GM15510 (cell line): ENCODE measurements around the gene GPS1.

Experiments used
- POLR2A ChIP-seq: IDR thresholded peaks from 3 replicates; pipeline ENCODE4 v1.6.1; 2011; ENCODE audit warnings: borderline replicate concordance; ENCODE audit not compliant: insufficient read length; ENCODE audit errors: extremely low read depth

GPS1 gene

GRCh38 chr17:82011617-82012187 is 40.0 kb upstream of the GPS1 start:
- no peak for TF ChIP-seq POLR2A

GRCh38 chr17:82012261-82012639 is 39.4 kb upstream of the GPS1 start:
- no peak for TF ChIP-seq POLR2A

- TF ChIP-seq POLR2A = no peak
These were observed 38.9 kb upstream of the GPS1 start for GRCh38 chr17:82012640-82013295.

- TF ChIP-seq POLR2A = no peak
These were observed 38.4 kb upstream of the GPS1 start for GRCh38 chr17:82013341-82013740.

- TF ChIP-seq POLR2A = no peak
These were observed 37.9 kb upstream of the GPS1 start for GRCh38 chr17:82013772-82014321.

- no peak for TF ChIP-seq POLR2A
These were observed 37.3 kb upstream of the GPS1 start for GRCh38 chr17:82014432-82014831.

- TF ChIP-seq POLR2A = no peak
These were observed 36.8 kb upstream of the GPS1 start for GRCh38 chr17:82014971-82015310.

- no peak for TF ChIP-seq POLR2A
These were observed 36.3 kb upstream of the GPS1 start for GRCh38 chr17:82015311-82015971.

GRCh38 chr17:82016061-82016874 is 35.4 kb upstream of the GPS1 start:
- TF ChIP-seq POLR2A = no peak

GRCh38 chr17:82016875-82017459 is 34.7 kb upstream of the GPS1 start:
- TF ChIP-seq POLR2A = no peak

GRCh38 chr17:82017612-82018151 is 34.0 kb upstream of the GPS1 start:
- no peak for TF ChIP-seq POLR2A

- TF ChIP-seq POLR2A = no peak
These were observed 33.3 kb upstream of the GPS1 start for GRCh38 chr17:82018152-82018988.

GRCh38 chr17:82018989-82019689 is 32.6 kb upstream of the GPS1 start:
- TF ChIP-seq POLR2A = no peak
